Activated CD8-positive, alpha-beta T cell treated with anti-CD3 and anti-CD28 coated beads, Interleukin-2, amount 10 ng/mL, durations not matched to agents 7 days and 5 days (primary cell): Measurements from ENCODE around the gene MSS51. TPM values are rescaled to one million over a fixed set of nuclear protein-coding genes. Genes with fewer than 3 reads are reported as not detected.
"Not testable (repeated sequence)": the region's sequence is repeated elsewhere in the genome, so short reads cannot be mapped to it uniquely, and the experiment has no call there.

Experiments used
- ATAC-seq: fragments of 150-1000 bp; cut with Tn5 transposase; one replicate; pipeline ENCODE4 v1.10.0; 2021; ENCODE audit warnings: moderate library complexity
- CTCF ChIA-PET: fragments of 350-600 bp; sonication (Branson Sonifier 250); formaldehyde crosslinking; loops from one replicate; lab custom pipeline; 2021; ENCODE audit warnings: antibody characterized with exemption; lab: Charles Lee
- POLR2A ChIA-PET: fragments of 350-600 bp; sonication (Branson Sonifier 250); formaldehyde crosslinking; loops from one replicate; lab custom pipeline; 2021; ENCODE audit warnings: antibody characterized with exemption; lab: Charles Lee
- DNase-seq: peaks from one replicate; pipeline ENCODE4 v3.0.0-alpha.2; 2020
- H3K27ac Mint-ChIP-seq: one replicate; pipeline ENCODE4 v1.8.0; 2021; ENCODE audit warnings: mild to moderate bottlenecking, mixed read lengths
- H3K27me3 Mint-ChIP-seq: one replicate; pipeline ENCODE4 v1.8.0; 2021; ENCODE audit warnings: low read depth, mixed read lengths
- H3K36me3 Mint-ChIP-seq: one replicate; pipeline ENCODE4 v1.8.0; 2021; ENCODE audit warnings: low read depth, mixed read lengths
- H3K4me1 Mint-ChIP-seq: one replicate; pipeline ENCODE4 v1.8.0; 2021; ENCODE audit warnings: low read depth, mixed read lengths
- H3K4me3 Mint-ChIP-seq: one replicate; pipeline ENCODE4 v1.8.0; 2021; ENCODE audit warnings: mild to moderate bottlenecking, mixed read lengths
- H3K9me3 Mint-ChIP-seq: one replicate; pipeline ENCODE4 v1.8.0; 2022; ENCODE audit warnings: mixed read lengths; ENCODE audit not compliant: insufficient read depth
- total RNA-seq, 2 experiments: library from RNA; stranded (reverse); gene quantifications; one replicate each; pipeline ENCODE4 v1.2.3, GENCODE V29; 2021

The MSS51 gene
- total RNA-seq, 2 experiments from 2014 or later: 2.9 TPM

GRCh38 chr10:73398024-73398423 is 35.3 kb downstream of the MSS51 start:
- Mint-ChIP-seq H3K9me3 (no peaks in the 10 kb centered on the region), H3K4me3 (no peak overlapping the region), H3K27ac (no peak overlapping the region), H3K27me3 (no peaks in the 10 kb centered on the region), H3K4me1 (no peaks in the 10 kb centered on the region), H3K36me3 (peaks cover 38% of the 10 kb centered on the region)
- CTCF ChIA-PET: interaction anchor here (1.1 kb wide), 1 partner anchor 18 kb away, joined by 3 read pairs; no protein-coding TSS in a partner anchor
- POLR2A ChIA-PET: no interaction called here
- ATAC-seq (no peak), DNase-seq (no peak)

- DNase-seq, H3K4me1 Mint-ChIP-seq, H3K27me3 Mint-ChIP-seq, ATAC-seq, H3K27ac Mint-ChIP-seq, H3K9me3 Mint-ChIP-seq, CTCF ChIA-PET, H3K4me3 Mint-ChIP-seq: not testable (repeated sequence)
- POLR2A ChIA-PET: interaction anchor here (0.6 kb wide), 1 partner anchor 292 kb away, joined by 3 read pairs; no protein-coding TSS in a partner anchor
- H3K36me3 Mint-ChIP-seq: peaks cover 56% of the 10 kb centered on the region
These were observed 39.0 kb downstream of the MSS51 start for GRCh38 chr10:73394325-73394724.

GRCh38 chr10:73388228-73388627 is 45.1 kb downstream of the MSS51 start:
- ChIA-PET POLR2A (no interaction called here), CTCF (no interaction called here)
- peaks cover 58% of the 10 kb centered on the region for H3K36me3 Mint-ChIP-seq
- no peaks in the 10 kb centered on the region for H3K4me1 Mint-ChIP-seq
- H3K27me3 Mint-ChIP-seq: no peaks in the 10 kb centered on the region
- H3K9me3 Mint-ChIP-seq: no peaks in the 10 kb centered on the region
- H3K4me3 Mint-ChIP-seq: no peak overlapping the region
- no peak overlapping the region for H3K27ac Mint-ChIP-seq
- DNase-seq (no peak), ATAC-seq (no peak)

- ChIA-PET CTCF (interaction anchor here (1.0 to 1.2 kb wide), 2 partner anchors 24 to 103 kb away, joined by 3 read pairs; no protein-coding TSS in a partner anchor), POLR2A (interaction anchor here (0.7 kb wide), 1 partner anchor 26 kb away, joined by 5 read pairs; no protein-coding TSS in a partner anchor)
- H3K36me3 Mint-ChIP-seq: peaks cover 57% of the 10 kb centered on the region
- H3K27me3 Mint-ChIP-seq: no peaks in the 10 kb centered on the region
- H3K27ac Mint-ChIP-seq: no peak overlapping the region
- no peaks in the 10 kb centered on the region for H3K9me3 Mint-ChIP-seq
- ATAC-seq (no peak), DNase-seq (no peak)
- no peaks in the 10 kb centered on the region for H3K4me1 Mint-ChIP-seq
- no peak overlapping the region for H3K4me3 Mint-ChIP-seq
These were observed 46.8 kb downstream of the MSS51 start for GRCh38 chr10:73386583-73386982.

GRCh38 chr10:73379064-73379748 is 54.2 kb downstream of the MSS51 start:
- DNase-seq (no peak), ATAC-seq (peak; percentile 72)
- Mint-ChIP-seq H3K9me3 (no peaks in the 10 kb centered on the region), H3K4me1 (peaks cover 18% of the 10 kb centered on the region), H3K27ac (peak overlapping the region; percentile 92), H3K36me3 (peaks cover 63% of the 10 kb centered on the region), H3K4me3 (no peak overlapping the region), H3K27me3 (no peaks in the 10 kb centered on the region)
- ChIA-PET CTCF (interaction anchor here (1.2 to 2.2 kb wide), 4 partner anchors 10 to 115 kb away, joined by 3 to 9 read pairs (median 4); partner anchors contain the start of gene ANXA7), POLR2A (interaction anchor here (0.6 to 1.2 kb wide), 6 partner anchors 20 to 135 kb away, joined by 3 to 4 read pairs (median 3); partner anchors contain the start of gene CFAP70)

GRCh38 chr10:73376679-73377078 is 56.7 kb downstream of the MSS51 start:
- no peak for DNase-seq

More at GRCh38 chr10:73376679-73377078, 56.7 kb downstream of the MSS51 start:
- ChIA-PET POLR2A (no interaction called here), CTCF (no interaction called here)
- peaks cover 18% of the 10 kb centered on the region for H3K4me1 Mint-ChIP-seq
- no peaks in the 10 kb centered on the region for H3K9me3 Mint-ChIP-seq
- H3K36me3 Mint-ChIP-seq: peaks cover 58% of the 10 kb centered on the region
- no peak for ATAC-seq
- H3K4me3 Mint-ChIP-seq: no peak overlapping the region
- no peaks in the 10 kb centered on the region for H3K27me3 Mint-ChIP-seq
- H3K27ac Mint-ChIP-seq: no peak overlapping the region

Other genes starting within 250 kb of the MSS51 start
- gene DNAJC9, start 186.3 kb downstream of the MSS51 start, total RNA-seq: 10 to 100 TPM; 70.7 to 71.6 TPM
- gene MRPS16, start 180.9 kb downstream of the MSS51 start, total RNA-seq: 100 to 1,000 TPM in 1 of 2 experiments, 10 to 100 TPM in 1; 97.5 to 103 TPM
- gene CFAP70, start 74.7 kb downstream of the MSS51 start, total RNA-seq: under 1 TPM; 0.40 to 0.57 TPM
- gene ANXA7, start 19.5 kb downstream of the MSS51 start, total RNA-seq: 10 to 100 TPM; 85.0 to 87.1 TPM
- 10 to 100 TPM; 38.9 to 41.3 TPM for gene PPP3CB, start 62.5 kb upstream of the MSS51 start, total RNA-seq
- gene USP54, start 157.8 kb upstream of the MSS51 start, total RNA-seq: 1 to 10 TPM; 3.7 to 4.3 TPM
- not detected for gene MYOZ1, start 207.9 kb upstream of the MSS51 start, total RNA-seq
- under 1 TPM in 1 of 2 experiments, not detected in 1; 0.05 TPM for gene SYNPO2L, start 222.5 kb upstream of the MSS51 start, total RNA-seq